HL-60 (cell line): ENCODE measurements around the gene PRSS50.

Experiments
- GABPA ChIP-seq: IDR thresholded peaks from 2 replicates; pipeline ENCODE4 v1.6.1; 2012; ENCODE audit warnings: low read depth
- POLR2AphosphoS5 ChIP-seq: IDR thresholded peaks from 2 replicates; pipeline ENCODE4 v1.6.1; 2012; ENCODE audit warnings: low read depth
- TF ChIP-seq, protein P1 (sequence below): IDR thresholded peaks from one replicate; pipeline ENCODE4 v1.5.1; 2011; ENCODE audit warnings: low read length, control low read depth, inconsistent platforms; ENCODE audit not compliant: insufficient read depth

- TF ChIP-seq, protein P1, sequence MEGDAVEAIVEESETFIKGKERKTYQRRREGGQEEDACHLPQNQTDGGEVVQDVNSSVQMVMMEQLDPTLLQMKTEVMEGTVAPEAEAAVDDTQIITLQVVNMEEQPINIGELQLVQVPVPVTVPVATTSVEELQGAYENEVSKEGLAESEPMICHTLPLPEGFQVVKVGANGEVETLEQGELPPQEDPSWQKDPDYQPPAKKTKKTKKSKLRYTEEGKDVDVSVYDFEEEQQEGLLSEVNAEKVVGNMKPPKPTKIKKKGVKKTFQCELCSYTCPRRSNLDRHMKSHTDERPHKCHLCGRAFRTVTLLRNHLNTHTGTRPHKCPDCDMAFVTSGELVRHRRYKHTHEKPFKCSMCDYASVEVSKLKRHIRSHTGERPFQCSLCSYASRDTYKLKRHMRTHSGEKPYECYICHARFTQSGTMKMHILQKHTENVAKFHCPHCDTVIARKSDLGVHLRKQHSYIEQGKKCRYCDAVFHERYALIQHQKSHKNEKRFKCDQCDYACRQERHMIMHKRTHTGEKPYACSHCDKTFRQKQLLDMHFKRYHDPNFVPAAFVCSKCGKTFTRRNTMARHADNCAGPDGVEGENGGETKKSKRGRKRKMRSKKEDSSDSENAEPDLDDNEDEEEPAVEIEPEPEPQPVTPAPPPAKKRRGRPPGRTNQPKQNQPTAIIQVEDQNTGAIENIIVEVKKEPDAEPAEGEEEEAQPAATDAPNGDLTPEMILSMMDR = no peak
- no peak for TF ChIP-seq POLR2AphosphoS5
- TF ChIP-seq GABPA = no peak
Observed at GRCh38 chr3:46662771-46663551, 54.7 kb downstream of the PRSS50 start.
